ENCODE results near the gene ORMDL2. TPM values are rescaled to one million over a fixed set of nuclear protein-coding genes. Genes with fewer than 3 reads are reported as not detected.

Gene ORMDL2
- total RNA-seq, 1 donor from 2014 or later = 12.5 TPM

- Mint-ChIP-seq H3K36me3 (no peaks in the 10 kb centered on the region), H3K4me1 (peaks cover 35% of the 10 kb centered on the region), H3K9me3 (no peaks in the 10 kb centered on the region), H3K27me3 (ENCODE audit: insufficient read depth, low read depth) (peaks cover 2% of the 10 kb centered on the region), H3K4me3 (no peak overlapping the region), H3K27ac (no peak overlapping the region)
- no peaks in the 10 kb centered on the region for H4K20me1 ChIP-seq (ENCODE audit: low read depth)
- H3F3A ChIP-seq (ENCODE audit: low read depth) = peaks cover 19% of the 10 kb centered on the region
- no peak overlapping the region for H3K4me3 ChIP-seq
- H3K36me3 ChIP-seq = no peaks in the 10 kb centered on the region
- DNase-seq (ENCODE audit: low spot score) = no peak
- peaks cover 24% of the 10 kb centered on the region for H3K4me1 ChIP-seq
- H2AFZ ChIP-seq (replicated peaks) = peak overlapping the region; percentile 70
- no peaks in the 10 kb centered on the region for H3K27me3 ChIP-seq
- H3K79me2 ChIP-seq (ENCODE audit: low read depth) = no peaks in the 10 kb centered on the region
- no peaks in the 10 kb centered on the region for H3K9me3 ChIP-seq (ENCODE audit: low read depth)
- TF ChIP-seq CTCF (IDR thresholded peaks at IDR 0.05) (no peak), EZH2 (IDR thresholded peaks at IDR 0.05) (no peak), EZH2phosphoT487 (IDR thresholded peaks at IDR 0.05) (no peak)
- H3K4me2 ChIP-seq = peak overlapping the region; percentile 46
- H3K27ac ChIP-seq = peak overlapping the region; percentile 16
- H3K9ac ChIP-seq = no peak overlapping the region
Observed at GRCh38 chr12:55850401-55850800, 32.6 kb downstream of the ORMDL2 start.

- peaks cover 32% of the 10 kb centered on the region for H3K4me1 Mint-ChIP-seq
- H3K79me2 ChIP-seq (ENCODE audit: low read depth) = no peaks in the 10 kb centered on the region
- peak; percentile 36 for DNase-seq (ENCODE audit: low spot score)
- peak overlapping the region; percentile 44 for H3K27ac ChIP-seq
- no peaks in the 10 kb centered on the region for H3K9me3 ChIP-seq (ENCODE audit: low read depth)
- no peak overlapping the region for H3K9ac ChIP-seq
- H3K4me1 ChIP-seq = peaks cover 21% of the 10 kb centered on the region
- peak overlapping the region; percentile 46 for H3K4me2 ChIP-seq
- no peak overlapping the region for H3K4me3 Mint-ChIP-seq
- no peaks in the 10 kb centered on the region for H3K36me3 Mint-ChIP-seq
- TF ChIP-seq EZH2phosphoT487 (IDR thresholded peaks at IDR 0.05) = no peak
- no peak for TF ChIP-seq CTCF (IDR thresholded peaks at IDR 0.05)
- no peak for TF ChIP-seq EZH2 (IDR thresholded peaks at IDR 0.05)
- peak overlapping the region; percentile 70 for H2AFZ ChIP-seq (replicated peaks)
- no peaks in the 10 kb centered on the region for H4K20me1 ChIP-seq (ENCODE audit: low read depth)
- H3K9me3 Mint-ChIP-seq = no peaks in the 10 kb centered on the region
- H3K27ac Mint-ChIP-seq = peak overlapping the region; percentile 17
- peaks cover 19% of the 10 kb centered on the region for H3F3A ChIP-seq (ENCODE audit: low read depth)
- H3K27me3 ChIP-seq = no peaks in the 10 kb centered on the region
- H3K36me3 ChIP-seq = no peaks in the 10 kb centered on the region
- H3K27me3 Mint-ChIP-seq (ENCODE audit: insufficient read depth, low read depth) = peaks cover 2% of the 10 kb centered on the region
- no peak overlapping the region for H3K4me3 ChIP-seq
Observed at GRCh38 chr12:55850893-55851292, 33.1 kb downstream of the ORMDL2 start.

GRCh38 chr12:55852740-55853139 is 34.9 kb downstream of the ORMDL2 start:
- no peaks in the 10 kb centered on the region for H3K36me3 Mint-ChIP-seq
- Histone ChIP-seq H3K4me2 (no peak overlapping the region), H3K79me2 (ENCODE audit: low read depth) (no peaks in the 10 kb centered on the region), H4K20me1 (ENCODE audit: low read depth) (no peaks in the 10 kb centered on the region), H3K9me3 (ENCODE audit: low read depth) (no peaks in the 10 kb centered on the region), H2AFZ (replicated peaks) (no peak overlapping the region), H3F3A (ENCODE audit: low read depth) (peaks cover 19% of the 10 kb centered on the region), H3K9ac (no peak overlapping the region), H3K27ac (no peak overlapping the region), H3K27me3 (no peaks in the 10 kb centered on the region), H3K4me3 (no peak overlapping the region), H3K36me3 (no peaks in the 10 kb centered on the region), H3K4me1 (peaks cover 20% of the 10 kb centered on the region)
- TF ChIP-seq CTCF (IDR thresholded peaks at IDR 0.05) (no peak), EZH2phosphoT487 (IDR thresholded peaks at IDR 0.05) (no peak), EZH2 (IDR thresholded peaks at IDR 0.05) (no peak)
- no peaks in the 10 kb centered on the region for H3K9me3 Mint-ChIP-seq
- peaks cover 20% of the 10 kb centered on the region for H3K4me1 Mint-ChIP-seq
- peaks cover 2% of the 10 kb centered on the region for H3K27me3 Mint-ChIP-seq (ENCODE audit: insufficient read depth, low read depth)
- no peak for DNase-seq (ENCODE audit: low spot score)
- H3K27ac Mint-ChIP-seq = no peak overlapping the region
- H3K4me3 Mint-ChIP-seq = no peak overlapping the region

All from neural progenitor cell (in vitro differentiated cells).